Vagina (tissue), 2 donors: ENCODE results near the gene RPL36. TPM values are rescaled to one million over a fixed set of nuclear protein-coding genes. Genes with fewer than 3 reads are reported as not detected.

Experiments used
- DNase-seq, 2 donors: peaks; one replicate each; pipeline ENCODE4 v3.0.0-alpha.2; 2017; ENCODE audit errors: extremely low spot score in 2 of 2
- H3K27ac ChIP-seq: fragments of 200-600 bp; sonication (generic); one replicate; pipeline ENCODE4 v1.5.1; 2019
- H3K27me3 ChIP-seq: fragments of 200-600 bp; sonication (generic); one replicate; pipeline ENCODE4 v1.5.1; 2019
- H3K36me3 ChIP-seq, 2 donors: fragments of 200-600 bp; sonication (generic); one replicate each; pipeline ENCODE4 v1.5.1; 2017 to 2019
- H3K4me1 ChIP-seq: fragments of 200-600 bp; sonication (generic); one replicate; pipeline ENCODE4 v1.5.1; 2019
- H3K4me3 ChIP-seq, 2 donors: fragments of 200-600 bp; sonication (generic); 1 replicate in 1 of 2; 2 replicates in 1 of 2; pipeline ENCODE4 v1.5.1; 2016 to 2019
- H3K9me3 ChIP-seq: fragments of 200-600 bp; sonication (generic); one replicate; pipeline ENCODE4 v1.5.1; 2019
- POLR2A ChIP-seq, 2 donors: fragments of 450-650 bp; IDR thresholded peaks; one replicate each; pipeline ENCODE4 v1.6.1; 2017; ENCODE audit warnings: antibody characterized with exemption in 2 of 2, mild to moderate bottlenecking in 2 of 2, moderate library complexity in 2 of 2
- POLR2AphosphoS5 ChIP-seq, 2 donors: sonication (generic); formaldehyde crosslinking; IDR thresholded peaks; one replicate each; pipeline ENCODE4 v1.9.0; 2017; ENCODE audit warnings: antibody characterized with exemption in 2 of 2, mild to moderate bottlenecking in 2 of 2, low read depth in 1 of 2; ENCODE audit not compliant: insufficient read depth in 1 of 2
- intact Hi-C: fragments of 100-400 bp; cut with DNase I; formaldehyde crosslinking; loops from one replicate; pipeline ENCODE4 v1.15.1; 2023
- total RNA-seq: library from RNA; depleted of rRNA; stranded (reverse); fragments of >200 nt; gene quantifications from one replicate; pipeline ENCODE4 v1.2.3, GENCODE V29; 2016
- TF ChIP-seq, protein P1 (sequence below), 3 experiments: fragments of 450-650 bp in 2 of 3; fragments of 200-600 bp in 1 of 3; sonication (generic) in 1 of 3; IDR thresholded peaks; one replicate each; pipeline ENCODE4 v1.5.1; 2017 to 2019; ENCODE audit warnings: antibody characterized with exemption in 3 of 3, mild to moderate bottlenecking in 2 of 3, moderate library complexity in 2 of 3

Gene RPL36
- total RNA-seq, 1 donor from 2014 or later = 703 TPM

DNA sequence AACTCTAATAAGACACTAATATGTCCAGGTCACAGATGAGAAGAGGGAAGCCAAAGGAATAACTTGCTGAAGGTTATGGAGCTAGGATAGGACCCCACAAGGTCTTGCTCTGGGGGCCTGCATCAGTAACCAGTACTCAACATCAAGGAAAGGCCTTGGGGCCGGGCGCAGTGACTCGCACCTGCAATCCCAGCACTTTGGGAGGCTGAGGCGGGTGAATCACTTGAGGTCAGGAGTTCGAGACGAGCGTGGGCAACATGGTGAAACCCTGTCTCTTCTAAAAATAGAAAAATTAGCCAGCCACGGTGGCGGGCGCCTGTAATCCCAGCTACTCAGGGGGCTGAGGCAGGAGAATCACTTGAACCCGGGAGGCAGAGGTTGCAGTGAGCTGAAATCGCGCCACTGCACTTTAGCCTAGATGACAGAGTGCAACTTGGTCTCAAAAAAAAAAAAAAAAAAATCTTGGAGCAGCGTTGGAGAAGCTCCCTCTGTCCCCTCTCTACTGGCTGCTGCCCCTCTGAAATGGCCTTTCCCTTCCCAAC lies 28.0 kb downstream of the RPL36 start:
- no peak overlapping the region for H3K27ac ChIP-seq
- no peaks in the 10 kb centered on the region for H3K9me3 ChIP-seq
- intact Hi-C loops = no loop called here
- H3K36me3 ChIP-seq = peaks cover 0 to 8% of the 10 kb centered on the region in 2 donors
- TF ChIP-seq POLR2AphosphoS5 (IDR thresholded peaks at IDR 0.05; ENCODE audit: insufficient read depth in 1 of 2, low read depth in 1 of 2) = no peak
- TF ChIP-seq, protein P1, sequence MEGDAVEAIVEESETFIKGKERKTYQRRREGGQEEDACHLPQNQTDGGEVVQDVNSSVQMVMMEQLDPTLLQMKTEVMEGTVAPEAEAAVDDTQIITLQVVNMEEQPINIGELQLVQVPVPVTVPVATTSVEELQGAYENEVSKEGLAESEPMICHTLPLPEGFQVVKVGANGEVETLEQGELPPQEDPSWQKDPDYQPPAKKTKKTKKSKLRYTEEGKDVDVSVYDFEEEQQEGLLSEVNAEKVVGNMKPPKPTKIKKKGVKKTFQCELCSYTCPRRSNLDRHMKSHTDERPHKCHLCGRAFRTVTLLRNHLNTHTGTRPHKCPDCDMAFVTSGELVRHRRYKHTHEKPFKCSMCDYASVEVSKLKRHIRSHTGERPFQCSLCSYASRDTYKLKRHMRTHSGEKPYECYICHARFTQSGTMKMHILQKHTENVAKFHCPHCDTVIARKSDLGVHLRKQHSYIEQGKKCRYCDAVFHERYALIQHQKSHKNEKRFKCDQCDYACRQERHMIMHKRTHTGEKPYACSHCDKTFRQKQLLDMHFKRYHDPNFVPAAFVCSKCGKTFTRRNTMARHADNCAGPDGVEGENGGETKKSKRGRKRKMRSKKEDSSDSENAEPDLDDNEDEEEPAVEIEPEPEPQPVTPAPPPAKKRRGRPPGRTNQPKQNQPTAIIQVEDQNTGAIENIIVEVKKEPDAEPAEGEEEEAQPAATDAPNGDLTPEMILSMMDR (IDR thresholded peaks at IDR 0.05) = no peak
- no peak for TF ChIP-seq POLR2A (IDR thresholded peaks at IDR 0.05)
- H3K27me3 ChIP-seq = no peaks in the 10 kb centered on the region
- H3K4me1 ChIP-seq = peaks cover 31% of the 10 kb centered on the region
- DNase-seq = no peak
- no peak overlapping the region for H3K4me3 ChIP-seq

DNA sequence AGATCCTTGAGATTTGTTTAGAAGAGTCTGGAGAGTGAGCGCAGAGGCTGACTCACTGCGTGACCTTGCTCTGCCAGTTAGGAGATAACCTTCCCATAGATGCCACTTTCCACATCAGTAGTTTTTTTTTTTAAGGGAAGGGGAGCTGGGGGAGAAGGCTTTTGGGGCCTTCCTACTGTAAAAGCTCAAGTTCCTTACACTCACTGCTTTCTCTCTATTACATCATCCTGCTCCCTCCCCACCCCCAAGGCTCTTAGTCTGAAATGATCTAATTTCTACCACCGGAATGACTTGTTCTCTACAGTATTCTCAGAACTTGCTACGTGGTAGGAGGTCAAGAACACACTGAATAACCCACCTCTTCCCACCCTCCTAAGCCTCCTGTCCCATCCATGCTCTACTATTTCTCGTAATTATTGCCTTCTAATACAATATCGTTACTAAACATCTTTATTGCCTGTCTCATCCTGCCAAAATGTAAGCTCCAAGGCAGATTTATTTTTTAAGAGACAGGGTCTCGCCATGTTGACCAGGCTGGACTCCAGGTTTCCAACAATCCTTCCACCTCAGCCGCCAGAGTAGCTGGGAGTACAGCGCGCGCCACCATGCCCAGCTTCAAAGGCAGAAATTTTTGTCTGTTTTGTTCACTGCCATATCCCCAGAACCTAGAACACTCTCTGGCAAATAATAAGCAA lies 28.6 kb downstream of the RPL36 start:
- DNase-seq = no peak
- Histone ChIP-seq H3K27ac (peak overlapping the region; percentile 93), H3K27me3 (no peaks in the 10 kb centered on the region), H3K4me1 (peaks cover 31% of the 10 kb centered on the region), H3K36me3 (peaks cover 0 to 2% of the 10 kb centered on the region in 2 donors), H3K4me3 (peak overlapping the region; percentile 75 to 94), H3K9me3 (no peaks in the 10 kb centered on the region)
- intact Hi-C loops = no loop called here
- TF ChIP-seq, protein P1 (IDR thresholded peaks at IDR 0.05) = no peak
- no peak for TF ChIP-seq POLR2A (IDR thresholded peaks at IDR 0.05)

DNA sequence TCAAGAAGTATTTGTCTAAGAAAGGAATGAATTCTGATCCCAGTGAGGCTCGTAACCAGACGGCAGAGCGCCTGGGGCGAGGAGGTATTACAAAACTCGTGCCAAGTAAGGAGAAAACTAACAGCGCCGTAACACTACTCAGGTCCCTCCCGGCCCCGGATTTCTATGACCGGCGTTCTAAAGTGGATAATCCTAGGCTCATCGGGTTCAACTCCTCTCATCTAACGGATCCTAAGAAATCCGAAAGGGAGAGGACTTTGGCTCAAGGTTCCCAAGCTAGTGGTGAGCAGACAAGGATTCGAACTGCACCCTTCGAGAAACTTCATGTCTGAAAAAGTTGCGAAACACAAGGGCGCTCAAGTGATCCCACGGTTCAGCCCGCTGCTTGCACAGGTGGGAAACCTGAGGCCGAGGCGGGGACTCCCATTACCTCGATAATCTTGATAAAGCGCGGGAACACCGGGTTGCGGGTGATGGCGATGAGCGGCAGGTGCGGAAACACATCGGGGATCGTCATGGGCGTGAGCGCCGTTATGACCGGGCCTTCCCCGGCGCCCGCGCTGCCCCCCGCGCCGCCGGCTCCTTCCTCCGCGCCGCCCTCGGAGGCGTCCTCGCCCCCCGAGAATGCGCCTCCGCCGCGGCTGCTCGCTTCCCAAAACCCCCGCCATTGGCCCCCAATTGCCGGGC lies 29.3 kb downstream of the RPL36 start:
- no peak for DNase-seq
- H3K36me3 ChIP-seq = no peaks in the 10 kb centered on the region
- H3K4me3 ChIP-seq = peak overlapping the region; percentile 75 to 94
- no peaks in the 10 kb centered on the region for H3K9me3 ChIP-seq
- H3K27ac ChIP-seq = peak overlapping the region; percentile 93
- H3K27me3 ChIP-seq = no peaks in the 10 kb centered on the region
- H3K4me1 ChIP-seq = peaks cover 31% of the 10 kb centered on the region
- TF ChIP-seq POLR2AphosphoS5 (IDR thresholded peaks at IDR 0.05; ENCODE audit: insufficient read depth in 1 of 2, low read depth in 1 of 2) = no peak
- TF ChIP-seq, protein P1 (IDR thresholded peaks at IDR 0.05) = no peak
- TF ChIP-seq POLR2A (IDR thresholded peaks at IDR 0.05) = no peak
- intact Hi-C loops = no loop called here

DNA sequence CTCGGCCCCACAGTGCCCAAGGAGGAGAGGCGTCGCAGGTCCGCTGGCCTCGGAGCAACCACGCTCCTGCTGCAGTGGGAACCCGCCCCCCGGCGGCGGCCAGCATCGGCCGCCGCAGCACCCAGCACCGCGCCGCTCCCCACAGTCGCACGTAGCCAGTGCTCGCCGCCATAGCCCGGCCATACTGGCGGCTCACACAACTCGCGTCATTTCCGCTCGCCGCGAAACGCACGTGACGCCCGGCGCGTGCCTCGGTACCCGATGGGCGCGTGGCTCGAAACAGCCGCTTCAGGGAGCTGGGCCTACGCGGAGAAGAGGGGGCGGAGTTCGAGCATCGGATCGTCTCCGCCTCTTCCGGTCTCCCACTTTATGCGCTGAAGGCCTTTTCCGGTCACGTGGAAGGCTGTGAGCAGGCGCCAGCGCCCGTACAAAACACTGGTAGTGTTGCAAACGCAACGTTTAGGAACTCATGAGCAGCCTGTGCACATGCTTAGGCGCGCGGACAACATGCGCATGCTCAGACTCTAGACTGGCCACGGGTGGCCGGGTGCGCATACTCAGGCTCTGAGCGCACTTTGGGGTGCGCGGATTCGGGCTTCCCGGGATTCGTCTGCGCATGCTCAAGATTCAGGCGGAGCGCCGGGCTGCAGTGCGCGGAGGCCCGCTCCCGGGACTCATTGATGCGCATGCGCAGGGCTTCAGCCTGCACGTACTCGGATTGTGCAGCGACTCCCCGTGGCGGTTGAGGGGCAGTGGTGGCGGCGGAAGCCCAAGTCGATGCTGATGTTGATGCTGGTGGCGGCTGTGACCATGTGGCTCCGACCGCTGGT lies 30.1 kb downstream of the RPL36 start, which contains the start of the genes CATSPERD and LONP1:
TSS of gene CATSPERD (plus strand) at position 677 of the 830 bp plus-strand sequence. CDS start at position 778, 101 bp downstream.
TSS of gene LONP1 (minus strand) at position 186 of the 830 bp plus-strand sequence. CDS start at position 172, 14 bp downstream.
- Histone ChIP-seq H3K27ac (peak within 1 kb of the TSS; percentile 93), H3K36me3 (no peaks in the 10 kb centered on the region), H3K4me3 (peak within 1 kb of the TSS; percentile 75 to 94), H3K9me3 (no peaks in the 10 kb centered on the region), H3K27me3 (no peaks in the 10 kb centered on the region), H3K4me1 (peaks cover 31% of the 10 kb centered on the region)
- intact Hi-C loops = no loop called here
- DNase-seq = peak; percentile 99
- peak; percentile 95 to 99 for TF ChIP-seq POLR2AphosphoS5 (IDR thresholded peaks at IDR 0.05; ENCODE audit: insufficient read depth in 1 of 2, low read depth in 1 of 2)
- peak in 1 of 2 donors; percentile 2 for TF ChIP-seq POLR2A (IDR thresholded peaks at IDR 0.05)
- TF ChIP-seq, protein P1 (IDR thresholded peaks at IDR 0.05) = peak; percentile 88 to 96 (median 88)
